Parathyroid adenoma (tissue), 2 donors: ENCODE measurements around the gene TNK1.

Source experiments
- H2AFZ ChIP-seq: fragments of 300-600 bp; sonication (generic); one replicate; pipeline ENCODE4 v1.7.0; 2017; ENCODE audit warnings: antibody characterized with exemption, mild to moderate bottlenecking
- H3K27ac ChIP-seq: fragments of 300-600 bp; sonication (generic); one replicate; pipeline ENCODE4 v1.7.0; 2017
- H3K27me3 ChIP-seq: fragments of 300-600 bp; sonication (generic); one replicate; pipeline ENCODE4 v1.7.0; 2017; ENCODE audit warnings: low read length; ENCODE audit not compliant: control insufficient read depth, insufficient read depth
- H3K36me3 ChIP-seq: fragments of 300-600 bp; sonication (generic); one replicate; pipeline ENCODE4 v1.7.0; 2017; ENCODE audit warnings: low read length; ENCODE audit not compliant: control insufficient read depth, insufficient read depth
- H3K4me1 ChIP-seq: fragments of 300-600 bp; sonication (generic); one replicate; pipeline ENCODE4 v1.7.0; 2017; ENCODE audit warnings: control low read depth
- H3K4me2 ChIP-seq: fragments of 300-600 bp; sonication (generic); one replicate; pipeline ENCODE4 v1.7.0; 2017; ENCODE audit warnings: low read length
- H3K4me3 ChIP-seq: fragments of 300-600 bp; sonication (generic); one replicate; pipeline ENCODE4 v1.7.0; 2017; ENCODE audit warnings: low read depth, low read length
- H3K79me2 ChIP-seq: fragments of 300-600 bp; sonication (generic); one replicate; pipeline ENCODE4 v1.7.0; 2017; ENCODE audit warnings: control low read depth
- H3K9ac ChIP-seq: fragments of 300-600 bp; sonication (generic); one replicate; pipeline ENCODE4 v1.7.0; 2017; ENCODE audit warnings: mild to moderate bottlenecking
- H3K9me3 ChIP-seq: fragments of 300-600 bp; sonication (generic); one replicate; pipeline ENCODE4 v1.7.0; 2017; ENCODE audit warnings: low read length; ENCODE audit not compliant: control insufficient read depth
- CTCF ChIP-seq: fragments of 300-600 bp; sonication (generic); IDR thresholded peaks from one replicate; pipeline ENCODE4 v1.7.0; 2017; ENCODE audit warnings: antibody characterized with exemption, mild to moderate bottlenecking
- donor health status: primary hyperparathyroidism.

The TNK1 gene

GRCh38 chr17:7406235-7406825 lies 25.4 kb downstream of the TNK1 start:
- Histone ChIP-seq H3K79me2 (no peaks in the 10 kb centered on the region), H3K4me1 (peaks cover 11% of the 10 kb centered on the region), H3K4me3 (peak overlapping the region; percentile 65), H2AFZ (no peak overlapping the region), H3K36me3 (no peaks in the 10 kb centered on the region), H3K27me3 (no peaks in the 10 kb centered on the region), H3K27ac (peak overlapping the region; percentile 72), H3K9me3 (no peaks in the 10 kb centered on the region), H3K4me2 (peak overlapping the region; percentile 87), H3K9ac (no peak overlapping the region)
- TF ChIP-seq CTCF, result no peak

- H3K36me3 ChIP-seq, result no peaks in the 10 kb centered on the region
- H3K9ac ChIP-seq, result no peak overlapping the region
- no peak overlapping the region for H3K27ac ChIP-seq
- H3K79me2 ChIP-seq, result no peaks in the 10 kb centered on the region
- H3K4me3 ChIP-seq, result no peak overlapping the region
- H3K9me3 ChIP-seq, result no peaks in the 10 kb centered on the region
- TF ChIP-seq CTCF, result no peak
- no peak overlapping the region for H3K4me2 ChIP-seq
- no peak overlapping the region for H2AFZ ChIP-seq
- no peaks in the 10 kb centered on the region for H3K27me3 ChIP-seq
- peaks cover 11% of the 10 kb centered on the region for H3K4me1 ChIP-seq
These were observed 26.2 kb downstream of the TNK1 start for GRCh38 chr17:7407082-7407481.

GRCh38 chr17:7407485-7408251 lies 26.8 kb downstream of the TNK1 start, which contains the start of gene NLGN2:
Gene NLGN2, plus strand, starts transcription at chr17:7407845. Its CDS starts 411 bp downstream, at chr17:7408256.
- Histone ChIP-seq H3K36me3 (no peaks in the 10 kb centered on the region), H3K9ac (no peak within 1 kb of the TSS), H3K27ac (no peak within 1 kb of the TSS), H3K9me3 (no peaks in the 10 kb centered on the region), H3K4me3 (no peak within 1 kb of the TSS), H2AFZ (no peak within 1 kb of the TSS), H3K4me2 (no peak within 1 kb of the TSS), H3K4me1 (peaks cover 11% of the 10 kb centered on the region), H3K27me3 (no peaks in the 10 kb centered on the region), H3K79me2 (no peaks in the 10 kb centered on the region)
- TF ChIP-seq CTCF, result no peak

- no peak for TF ChIP-seq CTCF
- Histone ChIP-seq H3K27ac (no peak overlapping the region), H3K27me3 (no peaks in the 10 kb centered on the region), H3K9me3 (no peaks in the 10 kb centered on the region), H3K4me3 (no peak overlapping the region), H3K79me2 (no peaks in the 10 kb centered on the region), H3K4me2 (no peak overlapping the region), H3K36me3 (no peaks in the 10 kb centered on the region), H3K4me1 (peaks cover 7% of the 10 kb centered on the region), H3K9ac (no peak overlapping the region), H2AFZ (no peak overlapping the region)
These were observed 27.4 kb downstream of the TNK1 start for GRCh38 chr17:7408252-7408727.
